ENCODE measurements around the gene USP2. TPM values are rescaled to one million over a fixed set of nuclear protein-coding genes. Genes with fewer than 3 reads are reported as not detected.

USP2 gene
- polyA plus RNA-seq, 1 donor (not counting 4 experiments of a cell fraction or from before 2014, with no cell fraction given), result 0.35 TPM

GRCh38 chr11:119343726-119344125 lies 37.8 kb downstream of the USP2 start:
- no peak for TF ChIP-seq EZH2 (IDR thresholded peaks at IDR 0.05; ENCODE audit: low read length)
- TF ChIP-seq CTCF (optimal IDR thresholded peaks at IDR 0.05 in 1 of 3, IDR thresholded peaks at IDR 0.05 in 1 of 3, conservative IDR thresholded peaks at IDR 0.05 in 1 of 3; ENCODE audit: extremely low read depth in 1 of 3, insufficient read depth in 2 of 3, low read length in 3 of 3), result no peak
- DNase-seq (ENCODE audit: low read depth, low spot score), result no peak

GRCh38 chr11:119342362-119343130 lies 38.9 kb downstream of the USP2 start:
- no peak overlapping the region for H2AFZ ChIP-seq (ENCODE audit: control insufficient read depth, low read length)
- H3K4me1 ChIP-seq (ENCODE audit: control insufficient read depth, extremely low read depth, insufficient read depth, low read length), result peaks cover 3% of the 10 kb centered on the region
- H3K9me3 ChIP-seq (ENCODE audit: control insufficient read depth, low read depth, low read length), result no peaks in the 10 kb centered on the region
- DNase-seq (ENCODE audit: low read depth, low spot score) (no peak), FAIRE-seq (no peak)
- H3K4me2 ChIP-seq (ENCODE audit: control insufficient read depth, extremely low read depth, insufficient read depth, low read depth, low read length), result no peak overlapping the region
- no peaks in the 10 kb centered on the region for H3K9me1 ChIP-seq (ENCODE audit: control insufficient read depth, extremely low read depth, insufficient read depth, low read length)
- no peak overlapping the region for H3K4me3 ChIP-seq (ENCODE audit: control insufficient read depth in 2 of 3, extremely low read depth in 1 of 3, insufficient read depth in 2 of 3, low read depth in 1 of 3, low read length in 3 of 3)
- peaks cover 3% of the 10 kb centered on the region for H4K20me1 ChIP-seq (ENCODE audit: control insufficient read depth, extremely low read depth, insufficient read depth, low read length)
- no peak overlapping the region for H3K9ac ChIP-seq (ENCODE audit: control insufficient read depth, extremely low read depth, insufficient read depth, low read length)
- H3K27ac ChIP-seq (ENCODE audit: control insufficient read depth, insufficient read depth, low read length), result no peak overlapping the region
- TF ChIP-seq CTCF (optimal IDR thresholded peaks at IDR 0.05 in 1 of 3, IDR thresholded peaks at IDR 0.05 in 1 of 3, conservative IDR thresholded peaks at IDR 0.05 in 1 of 3; ENCODE audit: extremely low read depth in 1 of 3, insufficient read depth in 2 of 3, low read length in 3 of 3), result no peak
- no peak for TF ChIP-seq EZH2 (IDR thresholded peaks at IDR 0.05; ENCODE audit: low read length)
- peaks cover 43% of the 10 kb centered on the region for H3K27me3 ChIP-seq (ENCODE audit: control insufficient read depth, extremely low read depth, insufficient read depth, low read length)
- H3K36me3 ChIP-seq (ENCODE audit: control insufficient read depth in 2 of 2, extremely low read depth in 1 of 2, insufficient read depth in 2 of 2, low read length in 2 of 2), result no peaks in the 10 kb centered on the region
- dilution Hi-C loops (cut with MboI; ENCODE audit: extremely low pct_ligation_motif_present, low sequenced_read_pairs), result no loop called here
- peaks cover 2% of the 10 kb centered on the region for H3K79me2 ChIP-seq (ENCODE audit: control insufficient read depth, insufficient read depth, low read length)

More at GRCh38 chr11:119343726-119344125, 37.8 kb downstream of the USP2 start:
- no peak overlapping the region for H3K4me2 ChIP-seq (ENCODE audit: control insufficient read depth, extremely low read depth, insufficient read depth, low read depth, low read length)
- H3K36me3 ChIP-seq (ENCODE audit: control insufficient read depth in 2 of 2, extremely low read depth in 1 of 2, insufficient read depth in 2 of 2, low read length in 2 of 2), result no peaks in the 10 kb centered on the region
- H3K4me3 ChIP-seq (ENCODE audit: control insufficient read depth in 2 of 3, extremely low read depth in 1 of 3, insufficient read depth in 2 of 3, low read depth in 1 of 3, low read length in 3 of 3), result no peak overlapping the region
- FAIRE-seq, result no peak
- peaks cover 43% of the 10 kb centered on the region for H3K27me3 ChIP-seq (ENCODE audit: control insufficient read depth, extremely low read depth, insufficient read depth, low read length)
- no peak overlapping the region for H3K27ac ChIP-seq (ENCODE audit: control insufficient read depth, insufficient read depth, low read length)
- H3K9me3 ChIP-seq (ENCODE audit: control insufficient read depth, low read depth, low read length), result no peaks in the 10 kb centered on the region
- H3K9me1 ChIP-seq (ENCODE audit: control insufficient read depth, extremely low read depth, insufficient read depth, low read length), result no peaks in the 10 kb centered on the region
- dilution Hi-C loops (cut with MboI; ENCODE audit: extremely low pct_ligation_motif_present, low sequenced_read_pairs), result no loop called here
- no peak overlapping the region for H3K9ac ChIP-seq (ENCODE audit: control insufficient read depth, extremely low read depth, insufficient read depth, low read length)
- H2AFZ ChIP-seq (ENCODE audit: control insufficient read depth, low read length), result no peak overlapping the region
- H4K20me1 ChIP-seq (ENCODE audit: control insufficient read depth, extremely low read depth, insufficient read depth, low read length), result peaks cover 3% of the 10 kb centered on the region
- no peaks in the 10 kb centered on the region for H3K79me2 ChIP-seq (ENCODE audit: control insufficient read depth, insufficient read depth, low read length)
- H3K4me1 ChIP-seq (ENCODE audit: control insufficient read depth, extremely low read depth, insufficient read depth, low read length), result no peaks in the 10 kb centered on the region
